ENCODE measurements around the gene DGKK.

DNA sequence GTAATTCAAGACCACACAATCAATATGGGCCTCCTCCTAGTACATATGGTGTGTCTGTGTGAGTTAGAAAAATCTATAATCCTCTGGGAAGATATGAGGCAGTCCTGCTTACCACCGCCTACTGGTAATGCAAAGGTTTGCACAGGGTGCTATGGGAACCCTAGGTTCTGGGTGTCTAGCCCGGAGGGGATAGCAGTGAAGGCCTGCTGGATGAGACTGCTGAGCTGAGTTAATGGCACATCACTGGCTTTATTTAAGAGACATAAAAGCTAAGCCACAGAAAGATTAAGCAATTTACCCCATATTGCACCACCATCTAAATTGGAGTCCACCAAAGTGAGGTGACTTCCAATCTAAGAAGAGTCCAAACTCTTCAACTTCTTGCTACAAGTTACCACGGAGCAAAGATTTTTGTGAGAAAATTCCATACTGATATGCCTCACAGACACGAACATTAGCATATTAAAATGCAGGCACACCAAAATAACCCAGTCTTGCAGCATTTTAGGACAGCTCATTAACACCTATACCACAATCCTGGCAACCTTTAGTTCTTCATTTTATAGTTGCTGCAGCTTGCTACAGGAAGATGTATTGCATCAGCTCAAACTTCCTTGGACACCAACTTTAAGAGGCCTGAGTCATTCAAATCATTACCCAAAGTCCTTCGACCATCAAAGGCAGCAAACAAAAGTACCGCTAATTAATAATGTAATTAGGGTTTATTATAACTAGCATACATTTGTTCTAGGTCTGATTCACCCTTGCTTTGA lies 13.7 kb downstream of the DGKK start:
- TF ChIP-seq POLR2A (IDR thresholded peaks at IDR 0.05) = no peak
- TF ChIP-seq, protein P1, sequence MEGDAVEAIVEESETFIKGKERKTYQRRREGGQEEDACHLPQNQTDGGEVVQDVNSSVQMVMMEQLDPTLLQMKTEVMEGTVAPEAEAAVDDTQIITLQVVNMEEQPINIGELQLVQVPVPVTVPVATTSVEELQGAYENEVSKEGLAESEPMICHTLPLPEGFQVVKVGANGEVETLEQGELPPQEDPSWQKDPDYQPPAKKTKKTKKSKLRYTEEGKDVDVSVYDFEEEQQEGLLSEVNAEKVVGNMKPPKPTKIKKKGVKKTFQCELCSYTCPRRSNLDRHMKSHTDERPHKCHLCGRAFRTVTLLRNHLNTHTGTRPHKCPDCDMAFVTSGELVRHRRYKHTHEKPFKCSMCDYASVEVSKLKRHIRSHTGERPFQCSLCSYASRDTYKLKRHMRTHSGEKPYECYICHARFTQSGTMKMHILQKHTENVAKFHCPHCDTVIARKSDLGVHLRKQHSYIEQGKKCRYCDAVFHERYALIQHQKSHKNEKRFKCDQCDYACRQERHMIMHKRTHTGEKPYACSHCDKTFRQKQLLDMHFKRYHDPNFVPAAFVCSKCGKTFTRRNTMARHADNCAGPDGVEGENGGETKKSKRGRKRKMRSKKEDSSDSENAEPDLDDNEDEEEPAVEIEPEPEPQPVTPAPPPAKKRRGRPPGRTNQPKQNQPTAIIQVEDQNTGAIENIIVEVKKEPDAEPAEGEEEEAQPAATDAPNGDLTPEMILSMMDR (IDR thresholded peaks at IDR 0.05) = no peak
